GM12878 (cell line): ENCODE results near the gene FUT8. TPM values are rescaled to one million over a fixed set of nuclear protein-coding genes. Genes with fewer than 3 reads are reported as not detected.

ENCODE experiments used
- ATAC-seq: fragments of 200-7000 bp; cut with Tn5 transposase; 3 replicates; pipeline ENCODE4 v1.9.1; 2020; ENCODE audit warnings: mild to moderate bottlenecking, moderate library complexity
- BruUV-seq: library from RNA; stranded (reverse); fragments of 400-500 nt; replicated peaks from 2 replicates; lab custom pipeline; 2021; lab: Mats Ljungman, UMichigan
- CTCF ChIA-PET: fragments of 300-600 bp; sonication (Branson Sonifier 250); formaldehyde crosslinking; extraction: SDS; loops from one replicate; lab custom pipeline; 2021; ENCODE audit warnings: inconsistent platforms; lab: Yijun Ruan, JAX
- POLR2A ChIA-PET: fragments of 350-600 bp; formaldehyde crosslinking; extraction: SDS; loops from one replicate; lab custom pipeline; 2021; ENCODE audit warnings: inconsistent platforms; lab: Charles Lee
- RAD21 ChIA-PET: fragments of 300-600 bp; sonication (Branson Sonifier 250); formaldehyde crosslinking; loops from one replicate; lab custom pipeline; 2023; ENCODE audit warnings: antibody characterized with exemption; ENCODE audit not compliant: unreplicated experiment; lab: Charles Lee
- SMC1A ChIA-PET: fragments of 300-600 bp; sonication (Branson Sonifier 250); formaldehyde crosslinking; loops from one replicate; lab custom pipeline; 2023; ENCODE audit not compliant: unreplicated experiment, uncharacterized antibody; lab: Charles Lee
- DNase-seq: peaks from one replicate; pipeline ENCODE4 v3.0.0-alpha.2; 2011; ENCODE audit warnings: low read depth, low spot score
- FAIRE-seq: peaks from 3 replicates; lab custom pipeline; 2011; peaks lifted over from hg19 to GRCh38; lab: Jason Lieb, UNC
- H2AFZ ChIP-seq: 2 replicates; pipeline ENCODE4 v1.6.0; 2011; ENCODE audit warnings: low read depth, low read length, control low read depth; ENCODE audit not compliant: control insufficient read depth
- H3K27ac ChIP-seq: 2 replicates; pipeline ENCODE4 v1.5.1; 2011; ENCODE audit warnings: control low read depth; ENCODE audit not compliant: control insufficient read depth, insufficient read depth
- H3K27me3 ChIP-seq, 2 experiments: replicated peaks in 1 of 2; 2 replicates each; pipeline versions ENCODE4 v1.6.0 to v1.6.1; 2011; ENCODE audit warnings: low read length in 1 of 2; ENCODE audit not compliant: control insufficient read depth in 2 of 2, insufficient read depth in 2 of 2
- H3K36me3 ChIP-seq, 2 experiments: 2 replicates each; pipeline ENCODE4 v1.5.1; 2011; ENCODE audit warnings: low read length in 1 of 2; ENCODE audit not compliant: control insufficient read depth in 2 of 2, insufficient read depth in 2 of 2
- H3K4me1 ChIP-seq: 2 replicates; pipeline ENCODE4 v1.6.1; 2011; ENCODE audit warnings: mild to moderate bottlenecking, low read length, moderate library complexity, mixed read lengths; ENCODE audit not compliant: control insufficient read depth, insufficient read depth
- H3K4me2 ChIP-seq: 2 replicates; pipeline ENCODE4 v1.6.0; 2011; ENCODE audit warnings: control low read depth; ENCODE audit not compliant: control insufficient read depth, insufficient read depth
- H3K4me3 ChIP-seq: fragments of 200-600 bp; sonication (generic); 2 replicates; pipeline ENCODE4 v1.5.1; 2016
- H3K79me2 ChIP-seq: 2 replicates; pipeline ENCODE4 v1.6.0; 2011; ENCODE audit warnings: low read length; ENCODE audit not compliant: control insufficient read depth, insufficient read depth
- H3K9ac ChIP-seq: 2 replicates; pipeline ENCODE4 v1.8.0; 2011; ENCODE audit warnings: low read length, control low read depth, mixed read lengths; ENCODE audit not compliant: control insufficient read depth, insufficient read depth
- H3K9me3 ChIP-seq: replicated peaks from 3 replicates; pipeline ENCODE4 v1.5.1; 2011; ENCODE audit warnings: mild to moderate bottlenecking, low read length; ENCODE audit not compliant: control insufficient read depth, insufficient read depth
- H4K20me1 ChIP-seq: 2 replicates; pipeline ENCODE4 v1.6.0; 2011; ENCODE audit not compliant: control insufficient read depth, insufficient read depth
- NKRF ChIP-seq: fragments of 450-650 bp; conservative IDR thresholded peaks from 2 replicates; pipeline ENCODE4 v1.6.1; 2017; ENCODE audit warnings: mild to moderate bottlenecking, moderate library complexity
- RCOR1 ChIP-seq: conservative IDR thresholded peaks from 2 replicates; pipeline ENCODE4 v1.6.1; 2012; ENCODE audit warnings: low read depth, low read length, improper control_type of control experiment
- ZNF24 ChIP-seq: fragments of 450-650 bp; IDR thresholded peaks from 2 replicates; pipeline ENCODE4 v1.6.1; 2017; ENCODE audit warnings: antibody characterized with exemption, mild to moderate bottlenecking
- ZNF384 ChIP-seq: IDR thresholded peaks from 2 replicates; pipeline ENCODE4 v1.6.1; 2012; ENCODE audit warnings: low read depth, mild to moderate bottlenecking, low read length, improper control_type of control experiment, borderline replicate concordance
- WGBS: methylation state at CpG from one replicate; pipeline ENCODE4 v1.1.6; 2016; ENCODE audit warnings: low lambda C conversion rate; ENCODE audit not compliant: insufficient replicate concordance, insufficient coverage; ENCODE audit errors: missing lambda C conversion rate; 5-methylcytosine and 5-hydroxymethylcytosine counted together
- in situ Hi-C: fragments of 300-500 bp; cut with MboI; formaldehyde crosslinking; loops from 9 replicates; pipeline ENCODE4 v1.14.3; 2018; ENCODE audit warnings: mixed read lengths
- intact Hi-C: fragments of 100-400 bp; cut with micrococcal nuclease; formaldehyde crosslinking; loops from one replicate; pipeline ENCODE4 v1.14.2; 2022; ENCODE audit not compliant: unreplicated experiment
- polyA plus RNA-seq, 11 experiments: library from polyadenylated mRNA; depleted of rRNA in 4 of 11; unstranded in 6 of 11; stranded (reverse) in 5 of 11; fragments of >200 nt; fragmentation: Nextera tagmentation in 4 of 11; fragmentation: Illumina TruSeq in 1 of 11; extraction: Ambion mirVana in 4 of 11; extraction: Trizol in 1 of 11; gene quantifications; 1 replicate in 1 of 11; 2 replicates in 10 of 11; pipeline versions ENCODE4 v1.2.1 to v1.2.3, GENCODE V29; 2011 to 2016; ENCODE audit warnings: inconsistent platforms in 2 of 11, missing spikeins in 2 of 11, low read depth in 1 of 11
- total RNA-seq, 4 experiments: library from RNA; depleted of rRNA in 3 of 4; stranded (reverse); fragments of >200 nt in 3 of 4; fragmentation: Illumina TruSeq in 1 of 4; extraction: Trizol in 1 of 4; gene quantifications; 2 replicates each; pipeline versions ENCODE4 v1.2.1 to v1.2.3, GENCODE V29; 2013 to 2021

FUT8 gene
- total and polyA plus RNA-seq, 10 of the 15 experiments (the other 5 are each of a cell fraction or from before 2014, with no cell fraction given): 21.3 to 106 (median 66.3) TPM

GRCh38 chr14:65500075-65500474 is 87.5 kb downstream of the FUT8 start:
- no peak overlapping the region for H3K4me2 ChIP-seq
- ATAC-seq (no peak), DNase-seq (no peak), FAIRE-seq (no peak)
- no TSS peak for BruUV-seq
- H3K27ac ChIP-seq: no peak overlapping the region; the same call in 1 of the 2 replicates
- H4K20me1 ChIP-seq: 0 out of 2 replicates have a peak, but pooled peaks cover 2% of the 10 kb centered on the region
- TF ChIP-seq RCOR1: no peak
- no peak for TF ChIP-seq ZNF384
- no peak for TF ChIP-seq NKRF
- no peak for TF ChIP-seq ZNF24
- no peak overlapping the region for H3K9ac ChIP-seq
- H3K27me3 ChIP-seq: no peaks in the 10 kb centered on the region
- WGBS: 98% methylated on average over 4 of the region's 4 CpGs
- intact Hi-C loops (loop anchor here (5.0 kb wide), 1 partner anchor 38 kb away; no protein-coding TSS in a partner anchor), in situ Hi-C loops (no loop called here)
- H3K79me2 ChIP-seq: peaks cover 68% of the 10 kb centered on the region
- ChIA-PET SMC1A (interaction anchor here (0.8 to 7.5 kb wide), 13 partner anchors 9 to 325 kb away, joined by 3 to 85 read pairs (median 5); partner anchors contain the start of gene FUT8), CTCF (interaction anchor here (0.6 to 8.1 kb wide), 9 partner anchors 10 to 280 kb away, joined by 3 to 106 read pairs (median 3); no protein-coding TSS in a partner anchor), RAD21 (interaction anchor here (0.7 to 6.2 kb wide), 5 partner anchors 11 to 85 kb away, joined by 3 to 82 read pairs (median 4); no protein-coding TSS in a partner anchor), POLR2A (interaction anchor here (0.9 to 1.2 kb wide), 2 partner anchors 10 to 14 kb away, joined by 3 to 4 read pairs; no protein-coding TSS in a partner anchor)
- peaks cover 21% of the 10 kb centered on the region; the same call in 1 of the 2 replicates for H3K4me1 ChIP-seq
- no peak overlapping the region for H2AFZ ChIP-seq
- 0 out of 4 replicates have a peak, but pooled peaks cover 0 to 5% of the 10 kb centered on the region in 2 experiments for H3K36me3 ChIP-seq
- H3K4me3 ChIP-seq: no peak overlapping the region
- peaks cover 15% of the 10 kb centered on the region; the same call in 2 of the 3 replicates for H3K9me3 ChIP-seq
